Measurements from ENCODE around the gene SCN5A.

The SCN5A gene

DNA sequence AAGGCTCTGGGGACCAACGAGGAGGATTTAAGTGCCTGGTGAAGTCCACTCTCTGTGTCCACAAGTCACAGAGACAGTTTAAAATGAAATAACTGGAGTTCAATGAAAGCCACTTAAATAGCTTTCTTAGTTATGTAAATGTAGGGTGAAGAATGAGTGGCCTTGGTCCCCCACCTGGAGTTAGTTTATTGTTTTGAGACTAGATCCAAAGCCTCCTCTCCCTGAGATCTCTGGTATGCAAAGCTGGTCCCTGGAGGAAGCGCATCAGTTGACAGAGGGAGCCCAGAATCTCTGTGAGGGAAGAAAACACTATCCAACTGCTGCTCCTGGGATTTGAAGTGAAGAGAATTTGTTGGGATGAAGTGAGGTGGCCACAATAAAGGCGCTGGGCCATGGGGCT is 112.8 kb downstream of the SCN5A start:
- no peak for DNase-seq (ENCODE audit: low read depth)

DNA sequence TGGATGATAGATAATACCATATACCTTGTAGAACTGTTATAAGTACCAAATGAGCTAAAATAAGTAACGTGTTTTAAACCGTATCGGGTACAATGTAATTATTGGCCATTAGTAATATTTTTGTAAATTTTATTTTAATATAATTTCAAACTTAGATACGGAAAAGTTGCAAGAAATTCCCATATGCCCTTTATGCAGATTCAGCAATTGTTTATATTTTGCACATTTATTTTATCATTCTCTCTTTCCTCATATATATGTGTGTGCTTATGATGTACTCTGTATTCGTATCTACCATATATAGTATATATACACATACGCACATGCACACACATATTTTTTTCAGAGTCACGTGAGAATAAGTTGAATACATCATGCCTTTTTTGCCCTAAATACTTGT is 114.9 kb downstream of the SCN5A start:
- no peak for DNase-seq (ENCODE audit: low read depth)

DNA sequence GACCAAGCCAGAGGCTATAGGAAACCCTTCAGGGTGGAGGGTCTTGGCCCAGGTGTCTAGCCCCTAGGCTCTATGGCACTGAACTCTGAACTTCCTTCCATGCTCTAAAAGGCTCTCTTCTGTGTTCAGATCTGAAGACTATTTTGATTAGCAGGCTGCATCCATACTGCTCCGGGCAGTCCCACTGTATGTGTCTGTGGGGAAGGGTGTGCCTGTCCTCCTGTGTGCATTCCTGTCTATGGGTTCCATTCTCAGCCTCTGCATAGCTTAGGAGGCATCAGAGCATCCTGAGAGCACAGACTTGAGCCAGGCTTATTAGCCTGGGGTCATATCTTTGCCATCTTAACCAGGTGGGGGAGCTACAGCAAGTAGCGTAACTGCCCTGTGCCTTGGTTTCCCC is 115.3 kb downstream of the SCN5A start:
- no peak for DNase-seq (ENCODE audit: low read depth)

DNA sequence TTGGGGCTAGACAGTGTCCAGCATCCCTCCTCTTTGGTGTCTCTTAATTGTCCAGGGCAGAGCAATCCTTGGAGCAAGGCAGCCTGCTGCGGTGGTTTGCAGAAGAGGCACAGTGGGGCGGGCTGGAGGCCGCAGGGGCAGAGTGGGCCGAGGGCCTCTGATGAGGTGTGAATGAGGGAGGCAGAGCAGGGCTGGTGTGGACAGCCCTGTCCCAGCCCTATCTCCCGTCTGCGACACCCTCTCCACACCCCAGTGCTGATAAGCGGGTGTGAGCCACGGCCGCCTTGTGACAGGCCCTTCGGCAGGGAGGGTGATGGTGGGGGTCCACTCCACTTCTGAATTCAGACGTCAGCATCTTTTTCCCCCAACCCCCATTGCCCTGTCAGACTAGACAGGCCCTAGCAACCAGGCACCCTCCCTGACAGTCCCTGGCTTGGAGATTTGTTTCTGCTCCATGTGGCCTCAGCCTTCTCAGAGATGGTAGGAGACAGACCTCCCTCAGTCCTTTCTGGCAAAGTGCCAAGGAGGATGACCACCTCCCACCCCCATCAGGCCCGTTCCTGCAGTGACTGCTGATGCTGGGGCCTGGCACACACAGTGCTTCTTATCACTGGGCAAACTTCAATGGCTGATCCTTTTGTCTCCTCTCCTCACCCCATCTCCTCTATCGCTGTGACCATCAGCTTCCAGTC is 116.1 kb downstream of the SCN5A start:
- DNase-seq (ENCODE audit: low read depth), result no peak

DNA sequence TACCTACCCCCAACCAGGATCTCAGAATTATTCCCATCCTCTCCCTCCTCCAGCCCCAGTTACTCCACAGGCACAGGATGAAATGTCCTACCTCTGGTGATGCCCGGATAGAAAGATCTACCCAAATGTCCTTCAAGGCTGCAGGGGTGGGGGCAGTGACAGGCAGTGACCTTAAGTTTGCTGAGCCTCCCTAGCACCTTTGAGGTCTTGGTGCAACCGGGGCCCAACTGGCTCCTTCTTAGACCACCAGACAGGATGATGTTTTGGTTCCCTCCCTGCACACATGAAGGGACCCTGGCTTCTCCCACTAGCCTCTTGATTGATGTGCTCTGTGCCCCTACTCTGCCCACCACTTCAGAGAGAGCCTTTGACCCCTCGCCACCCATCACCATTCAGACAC is 117.0 kb downstream of the SCN5A start:
- no peak for DNase-seq (ENCODE audit: low read depth)

DNA sequence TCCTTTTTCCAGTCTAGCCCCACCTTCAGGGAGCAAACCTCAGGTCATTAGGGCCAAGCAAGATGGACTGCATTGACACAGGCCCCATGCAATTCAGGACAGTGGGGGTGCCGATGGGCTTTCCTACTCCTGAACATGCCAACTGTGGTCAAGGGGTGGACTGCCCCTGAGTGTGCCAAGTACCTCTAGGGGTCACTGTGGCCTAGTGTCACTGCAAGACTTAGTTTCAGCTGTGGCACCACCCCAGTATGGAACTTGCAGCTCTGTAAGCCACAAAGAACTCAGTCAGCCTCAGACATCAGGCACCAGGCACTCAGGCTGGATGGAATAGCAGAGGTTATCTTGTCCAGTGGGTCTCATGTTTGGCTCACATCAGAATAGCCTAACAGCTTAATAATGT is 121.0 kb downstream of the SCN5A start:
- no peak for DNase-seq (ENCODE audit: low read depth)

DNA sequence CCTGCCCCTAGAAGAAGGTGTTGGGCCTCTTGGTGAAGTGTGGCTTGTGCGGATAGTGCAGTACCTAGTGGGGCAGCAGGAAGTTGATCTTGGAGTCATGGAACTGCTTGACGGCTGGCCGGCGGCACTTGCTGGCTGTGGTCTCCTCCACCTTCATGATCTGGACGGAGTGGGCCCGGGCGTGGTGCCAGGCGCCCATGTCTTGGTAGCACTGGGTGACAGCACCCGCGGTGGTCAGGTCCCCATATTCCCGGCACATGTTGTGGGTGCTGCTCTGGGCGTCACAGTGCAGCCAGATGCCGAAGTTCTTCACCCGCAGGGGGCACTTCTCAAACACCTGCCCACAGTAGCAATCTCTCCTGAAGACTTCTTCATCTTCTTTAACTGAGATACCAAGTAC is 122.7 kb downstream of the SCN5A start:
- no peak for DNase-seq (ENCODE audit: low read depth)

DNA sequence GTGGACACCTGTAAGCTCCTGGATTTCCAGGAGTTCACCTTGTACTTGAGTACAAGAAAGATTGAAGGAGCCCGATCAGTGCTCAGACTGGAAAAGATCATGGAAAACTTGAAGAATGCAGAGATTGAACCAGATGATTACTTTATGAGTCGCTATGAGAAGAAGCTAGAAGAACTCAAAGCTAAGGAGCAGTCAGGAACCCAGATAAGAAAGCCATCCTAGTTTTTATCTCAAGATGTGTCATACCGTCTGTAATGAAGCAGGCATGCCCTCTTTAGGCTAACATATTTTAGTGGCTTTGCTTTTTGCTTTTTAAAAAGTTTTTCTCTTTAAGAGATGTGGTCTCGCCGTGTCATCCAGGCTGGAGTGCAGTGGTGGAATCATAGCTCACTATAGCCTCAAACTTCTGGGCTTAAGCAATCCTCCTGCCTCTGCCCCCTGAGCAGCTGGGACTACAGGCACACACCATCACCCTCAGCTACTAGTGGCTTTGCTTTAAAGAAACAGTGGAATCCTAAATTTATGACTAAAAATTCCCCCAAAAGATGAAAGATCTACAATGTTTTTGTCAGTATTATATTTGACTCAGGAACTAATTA is 125.2 kb downstream of the SCN5A start:
- no peak for DNase-seq (ENCODE audit: low read depth)

DNA sequence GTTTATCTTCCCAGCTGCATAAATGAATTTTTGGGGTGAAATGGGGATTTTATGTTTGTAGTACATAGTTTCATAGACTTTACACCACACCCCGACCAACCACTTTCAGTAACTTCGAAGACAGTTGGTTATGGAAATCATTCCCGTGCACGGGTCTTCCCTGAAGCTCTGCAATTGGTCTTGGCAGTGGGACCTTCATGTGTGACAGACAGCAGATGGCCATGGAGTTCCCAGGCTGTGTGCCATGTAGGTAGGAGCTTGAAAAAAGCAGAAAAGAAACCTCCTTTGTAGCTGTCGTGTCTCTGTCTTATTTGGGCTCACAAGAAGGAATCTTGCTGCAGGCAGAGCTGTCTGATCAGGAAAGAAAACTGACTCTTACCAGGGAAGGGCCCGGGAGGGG is 127.5 kb downstream of the SCN5A start:
- DNase-seq (ENCODE audit: low read depth), result no peak

DNA sequence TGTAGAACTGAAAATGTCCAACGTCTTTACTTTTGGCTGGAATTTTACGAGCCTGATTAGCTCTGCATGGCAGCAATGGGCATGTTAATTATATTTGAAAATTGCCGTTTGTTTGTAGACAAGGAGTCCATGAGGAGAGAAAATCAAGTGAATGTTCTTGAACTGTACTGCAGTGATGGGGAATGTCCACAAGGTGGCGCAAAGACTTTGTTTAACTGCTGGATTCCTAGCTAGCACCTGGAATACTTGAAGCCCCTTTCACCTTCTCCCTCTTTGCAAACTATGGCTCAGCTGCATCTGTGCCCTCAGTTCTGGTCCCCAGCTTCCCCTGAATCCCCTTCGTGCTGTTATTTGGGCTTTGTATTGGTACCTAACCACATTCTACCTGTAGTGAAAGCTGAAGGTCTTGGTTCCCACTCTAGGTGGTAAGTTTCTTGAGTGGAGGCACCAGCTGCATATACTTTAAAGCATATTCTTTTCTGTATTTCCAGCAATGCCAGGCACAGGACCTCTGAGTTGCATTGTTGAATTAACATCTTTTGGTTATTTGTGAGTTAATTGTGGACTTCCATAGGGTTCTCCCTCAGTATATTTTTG is 128.0 kb downstream of the SCN5A start:
- DNase-seq (ENCODE audit: low read depth), result peak; percentile 45

DNA sequence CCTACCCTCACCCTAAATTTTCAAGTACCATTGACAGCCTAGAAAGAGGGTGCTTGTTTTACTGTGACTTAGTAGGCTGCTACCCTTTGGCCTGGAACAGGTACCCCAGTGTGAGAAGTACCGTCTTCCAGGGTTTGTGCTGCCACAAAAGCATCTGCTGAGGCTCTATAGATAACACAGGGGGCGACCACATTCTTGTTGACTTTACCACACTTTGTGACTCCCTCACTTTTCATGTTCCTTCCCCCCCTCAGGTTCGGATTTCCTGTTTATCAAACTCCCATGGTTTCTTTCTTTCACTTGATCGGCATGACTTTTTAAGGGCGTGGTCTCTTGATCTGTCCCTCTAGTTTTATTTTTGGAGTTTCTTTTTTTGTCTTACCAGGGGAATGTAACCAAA is 129.8 kb downstream of the SCN5A start:
- no peak for DNase-seq (ENCODE audit: low read depth)

DNA sequence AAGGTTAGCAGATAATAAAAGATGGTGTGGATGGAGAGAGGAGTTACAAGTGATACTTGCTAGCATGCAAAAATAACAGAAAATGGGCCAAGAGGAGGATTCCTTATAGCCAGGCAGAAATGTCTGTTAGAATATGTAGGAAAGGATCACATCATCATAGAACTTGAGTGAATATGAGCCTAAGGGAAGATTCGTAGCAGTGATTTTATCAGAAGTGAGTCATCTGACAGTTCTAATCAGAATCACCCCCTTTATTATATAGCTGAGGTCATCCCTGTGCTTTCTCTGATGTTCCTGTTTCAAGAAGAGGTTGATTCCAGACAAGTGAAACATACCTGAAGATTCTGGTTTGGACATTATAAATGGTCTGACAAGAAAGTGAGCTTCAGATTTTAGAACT is 130.5 kb downstream of the SCN5A start:
- no peak for DNase-seq (ENCODE audit: low read depth)

DNA sequence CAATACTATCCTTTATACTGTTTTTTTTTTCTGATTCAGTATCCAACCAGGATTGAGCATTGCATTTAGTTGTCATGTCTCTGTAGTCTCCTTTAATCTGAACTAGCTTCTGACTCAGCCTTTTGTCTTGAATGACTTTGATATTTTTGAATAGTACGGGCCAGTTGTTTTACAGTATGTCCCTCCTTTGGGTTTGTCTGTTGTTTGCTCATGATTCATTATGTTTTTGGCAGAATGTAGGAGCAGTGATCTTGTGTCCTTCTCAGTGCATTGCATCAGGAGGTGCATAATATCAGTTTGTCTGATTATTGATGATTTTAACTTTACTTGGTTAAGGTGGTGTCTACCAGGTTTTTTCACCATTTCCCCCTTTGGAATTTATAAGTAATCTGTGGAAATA is 132.8 kb downstream of the SCN5A start:
- DNase-seq (ENCODE audit: low read depth), result no peak

DNA sequence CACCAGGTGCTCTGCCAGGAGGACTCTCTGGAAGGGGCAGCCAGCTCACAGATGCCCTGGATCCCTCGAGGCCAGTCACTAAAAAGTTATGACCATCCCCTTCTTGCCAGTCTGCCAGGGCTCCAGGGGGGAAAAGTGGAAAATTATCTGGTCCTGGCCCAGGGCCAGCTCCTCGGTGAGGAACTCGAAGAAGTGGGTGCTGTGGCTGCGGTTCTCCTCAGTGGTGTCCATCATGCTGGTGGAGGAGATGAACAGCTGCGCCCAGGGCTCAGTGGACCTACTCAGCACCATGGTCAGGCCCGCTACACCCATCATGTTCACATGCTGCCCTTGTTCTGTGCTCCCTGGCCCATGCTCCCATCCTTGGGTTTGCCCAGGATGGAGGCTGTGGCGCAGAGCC is 134.1 kb downstream of the SCN5A start:
- no peak for DNase-seq (ENCODE audit: low read depth)

DNA sequence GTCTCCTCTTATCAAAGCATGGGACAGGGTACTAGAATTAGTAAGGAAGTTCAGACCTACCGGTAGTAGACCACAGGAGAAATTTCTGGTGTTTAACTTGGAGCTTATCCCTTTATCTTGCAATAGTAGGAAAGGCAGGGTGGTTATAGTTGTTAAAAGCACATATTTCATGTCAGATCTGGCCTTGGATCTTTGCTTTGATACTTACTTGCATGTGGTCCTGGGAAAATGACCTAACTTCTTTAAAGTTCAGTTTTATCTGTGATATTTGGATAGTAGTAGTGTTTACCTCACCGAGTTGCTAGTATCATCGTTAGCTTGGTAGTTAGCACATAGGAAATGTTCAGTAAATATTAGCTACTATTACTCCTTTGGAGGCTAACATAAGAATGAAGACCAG is 137.9 kb downstream of the SCN5A start:
- no peak for DNase-seq (ENCODE audit: low read depth)

DNA sequence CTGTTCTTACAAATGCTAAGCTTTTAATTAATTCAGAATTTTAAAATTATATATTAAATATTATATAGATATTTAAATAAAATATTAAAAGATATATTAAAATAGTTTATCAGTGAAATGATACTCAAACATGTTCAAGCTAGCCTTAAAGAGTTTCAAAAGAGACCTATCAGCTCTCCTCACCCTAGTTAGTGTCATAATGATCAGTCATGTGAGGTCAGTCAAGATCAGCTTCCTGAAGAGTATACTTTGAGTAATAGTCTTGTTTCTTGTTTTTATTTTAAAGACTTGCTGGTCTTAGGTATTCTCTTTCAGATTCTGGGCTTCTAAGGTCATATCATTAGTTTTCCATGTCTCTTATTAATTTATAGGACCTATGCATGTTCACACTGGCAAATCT is 138.9 kb downstream of the SCN5A start:
- DNase-seq (ENCODE audit: low read depth), result no peak

DNA sequence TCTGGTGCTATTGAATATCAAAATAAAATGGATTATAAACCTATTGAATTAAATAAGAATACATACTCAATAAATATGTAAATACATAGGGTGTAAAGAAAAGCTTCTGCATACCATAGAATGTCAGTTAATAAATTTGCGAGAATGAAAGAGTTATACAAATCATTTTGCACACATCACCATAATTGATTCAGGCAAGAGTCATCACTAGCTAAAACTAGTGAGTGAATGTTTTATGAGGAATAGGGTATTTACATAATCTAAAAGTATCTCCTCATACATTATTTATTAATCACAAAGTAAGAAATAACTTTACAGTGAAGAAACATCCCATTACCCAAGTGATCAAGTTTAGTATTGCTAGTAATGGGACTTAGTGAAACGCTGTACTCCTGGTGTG is 139.8 kb downstream of the SCN5A start:
- no peak for DNase-seq (ENCODE audit: low read depth)

DNA sequence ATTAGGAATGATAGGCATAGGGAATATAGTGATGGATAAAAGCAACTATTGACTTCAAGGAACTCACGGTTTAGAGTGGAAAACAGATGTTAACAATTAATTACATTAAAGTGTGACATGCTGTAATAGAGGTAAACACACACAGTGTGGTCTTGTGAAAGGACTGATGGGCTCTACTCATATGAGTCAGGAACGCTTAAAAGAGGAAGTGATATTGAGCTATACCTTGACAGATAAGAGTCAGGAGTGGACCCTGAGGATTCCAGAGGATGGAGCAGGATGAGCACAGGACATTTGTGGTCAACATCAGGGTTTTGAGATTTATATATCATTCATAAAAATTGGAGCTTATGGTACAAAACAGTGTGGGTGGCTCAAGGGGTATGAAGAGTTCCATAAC is 142.4 kb downstream of the SCN5A start:
- DNase-seq (ENCODE audit: low read depth), result no peak

DNA sequence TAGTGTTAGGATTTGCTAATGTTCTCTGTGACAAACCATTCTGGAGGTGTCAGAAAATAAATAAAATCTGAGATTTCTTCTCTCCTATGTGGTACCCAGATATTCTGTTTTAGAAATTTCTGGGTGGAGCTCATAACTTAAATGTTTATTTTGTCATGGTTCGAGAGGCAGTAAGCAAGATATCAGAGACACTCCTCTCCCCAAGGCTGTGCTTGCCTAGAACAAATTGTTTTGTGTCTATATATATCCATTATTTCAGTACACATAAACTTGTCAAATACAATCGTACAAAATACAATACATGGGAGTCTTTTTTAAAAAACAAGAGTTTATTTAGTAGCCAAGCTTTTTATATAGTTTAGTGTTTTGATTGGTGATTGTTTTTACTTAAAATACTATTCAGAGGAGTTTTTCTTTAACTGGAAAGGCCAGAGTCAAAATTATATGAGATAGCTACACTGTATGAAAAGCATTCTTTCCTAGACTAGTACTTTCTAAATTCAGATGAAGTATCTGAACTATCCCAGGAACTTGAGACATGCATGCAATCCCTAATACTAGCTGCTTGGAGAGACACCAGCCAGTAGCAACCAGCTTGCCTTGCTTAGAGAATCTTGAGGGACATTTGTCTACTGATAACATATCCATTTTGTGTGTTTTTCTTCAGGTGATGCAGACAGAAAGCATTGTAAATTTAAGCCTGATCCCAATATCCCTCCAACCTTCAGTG is 148.6 kb downstream of the SCN5A start:
- DNase-seq (ENCODE audit: low read depth), result no peak

All from fibroblast of gingiva (primary cell).